Gastroesophageal sphincter (tissue), 4 donors: Measurements from ENCODE around the gene RAB12. TPM values are rescaled to one million over a fixed set of nuclear protein-coding genes. Genes with fewer than 3 reads are reported as not detected.

ENCODE experiments used
- ATAC-seq: fragments of 150-250 bp; one replicate; pipeline ENCODE4 v1.9.1; 2016; ENCODE audit warnings: mild to moderate bottlenecking, moderate library complexity
- H3K27ac ChIP-seq, 4 donors: fragments of 200-600 bp; sonication (generic) in 3 of 4; 1 replicate in 3 of 4; 2 replicates in 1 of 4; pipeline ENCODE4 v1.5.1; 2016 to 2019
- H3K27me3 ChIP-seq: fragments of 200-600 bp; sonication (generic); one replicate; pipeline ENCODE4 v1.5.1; 2019
- H3K36me3 ChIP-seq, 2 donors: fragments of 200-600 bp; sonication (generic); one replicate each; pipeline ENCODE4 v1.5.1; 2019; ENCODE audit warnings: control low read depth in 1 of 2
- H3K4me1 ChIP-seq, 3 donors: fragments of 200-600 bp; sonication (generic); 1 replicate in 2 of 3; 2 replicates in 1 of 3; pipeline ENCODE4 v1.5.1; 2016 to 2019; ENCODE audit warnings: control low read depth in 2 of 3
- H3K4me3 ChIP-seq, 2 donors: fragments of 200-600 bp; sonication (generic); one replicate each; pipeline ENCODE4 v1.5.1; 2019; ENCODE audit warnings: mild to moderate bottlenecking in 1 of 2, moderate library complexity in 1 of 2
- H3K9me3 ChIP-seq, 3 donors: fragments of 200-600 bp; sonication (generic); one replicate each; pipeline ENCODE4 v1.5.1; 2017 to 2019; ENCODE audit warnings: control low read depth in 2 of 3
- EP300 ChIP-seq: sonication (generic); formaldehyde crosslinking; IDR thresholded peaks from one replicate; pipeline ENCODE4 v1.6.1; 2017; ENCODE audit warnings: antibody characterized with exemption, mild to moderate bottlenecking
- POLR2A ChIP-seq, 2 donors: fragments of 450-650 bp; IDR thresholded peaks; one replicate each; pipeline ENCODE4 v1.6.1; 2017; ENCODE audit warnings: antibody characterized with exemption in 2 of 2, mild to moderate bottlenecking in 2 of 2, moderate library complexity in 1 of 2
- POLR2AphosphoS5 ChIP-seq: sonication (generic); formaldehyde crosslinking; IDR thresholded peaks from one replicate; pipeline ENCODE4 v1.6.1; 2017; ENCODE audit warnings: antibody characterized with exemption
- WGBS, 2 donors: methylation state at CpG; one replicate each; pipeline ENCODE4 v1.1.5; 2018; ENCODE audit warnings: low coverage in 1 of 2; 5-methylcytosine and 5-hydroxymethylcytosine counted together
- total RNA-seq, 4 donors: library from RNA; depleted of rRNA; stranded (reverse); fragments of >200 nt; gene quantifications; one replicate each; pipeline ENCODE4 v1.1.0, GENCODE V29; 2016
- TF ChIP-seq, protein P1 (sequence below), 4 experiments: fragments of 200-600 bp in 2 of 4; fragments of 450-650 bp in 2 of 4; sonication (generic) in 1 of 4; IDR thresholded peaks; one replicate each; pipeline ENCODE4 v1.5.1; 2017 to 2019; ENCODE audit warnings: antibody characterized with exemption in 4 of 4, mild to moderate bottlenecking in 2 of 4, moderate library complexity in 2 of 4

RAB12 gene
- total RNA-seq, 4 donors from 2014 or later: 63.7 to 100 (median 72.6) TPM

DNA sequence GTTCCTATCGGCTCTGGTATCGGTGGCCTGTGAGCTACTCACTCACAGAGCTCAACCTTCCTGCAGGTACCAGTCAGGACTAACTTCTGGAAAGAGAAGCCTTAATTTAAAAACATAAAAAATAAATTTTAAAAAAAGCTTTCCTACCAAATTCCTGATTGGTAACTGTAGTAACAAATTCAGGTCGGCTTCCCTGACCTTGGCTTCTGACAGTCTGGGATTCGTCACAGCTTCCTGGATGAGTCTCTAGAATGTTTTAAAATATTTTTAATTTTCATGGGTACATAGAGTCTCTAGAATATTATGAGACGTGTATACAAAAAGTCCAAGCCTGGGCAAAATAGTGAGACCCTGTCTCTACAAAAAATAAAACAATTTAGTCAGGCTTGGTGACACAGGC is 51.1 kb downstream of the RAB12 start:
- TF ChIP-seq POLR2AphosphoS5: no peak
- TF ChIP-seq, protein P1, sequence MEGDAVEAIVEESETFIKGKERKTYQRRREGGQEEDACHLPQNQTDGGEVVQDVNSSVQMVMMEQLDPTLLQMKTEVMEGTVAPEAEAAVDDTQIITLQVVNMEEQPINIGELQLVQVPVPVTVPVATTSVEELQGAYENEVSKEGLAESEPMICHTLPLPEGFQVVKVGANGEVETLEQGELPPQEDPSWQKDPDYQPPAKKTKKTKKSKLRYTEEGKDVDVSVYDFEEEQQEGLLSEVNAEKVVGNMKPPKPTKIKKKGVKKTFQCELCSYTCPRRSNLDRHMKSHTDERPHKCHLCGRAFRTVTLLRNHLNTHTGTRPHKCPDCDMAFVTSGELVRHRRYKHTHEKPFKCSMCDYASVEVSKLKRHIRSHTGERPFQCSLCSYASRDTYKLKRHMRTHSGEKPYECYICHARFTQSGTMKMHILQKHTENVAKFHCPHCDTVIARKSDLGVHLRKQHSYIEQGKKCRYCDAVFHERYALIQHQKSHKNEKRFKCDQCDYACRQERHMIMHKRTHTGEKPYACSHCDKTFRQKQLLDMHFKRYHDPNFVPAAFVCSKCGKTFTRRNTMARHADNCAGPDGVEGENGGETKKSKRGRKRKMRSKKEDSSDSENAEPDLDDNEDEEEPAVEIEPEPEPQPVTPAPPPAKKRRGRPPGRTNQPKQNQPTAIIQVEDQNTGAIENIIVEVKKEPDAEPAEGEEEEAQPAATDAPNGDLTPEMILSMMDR (IDR thresholded peaks at IDR 0.05): no peak
- no peak for TF ChIP-seq EP300
- no peak for TF ChIP-seq POLR2A (IDR thresholded peaks at IDR 0.05)
- Histone ChIP-seq H3K4me3 (no peak overlapping the region), H3K4me1 (peaks cover 0 to 4% (median 0%) of the 10 kb centered on the region in 3 donors), H3K27ac (no peak overlapping the region), H3K36me3 (no peaks in the 10 kb centered on the region), H3K27me3 (peaks cover 8% of the 10 kb centered on the region), H3K9me3 (no peaks in the 10 kb centered on the region)
- 71 to 90% methylated on average over 3 of the region's 5 CpGs for WGBS, 2 donors
- no peak for ATAC-seq

DNA sequence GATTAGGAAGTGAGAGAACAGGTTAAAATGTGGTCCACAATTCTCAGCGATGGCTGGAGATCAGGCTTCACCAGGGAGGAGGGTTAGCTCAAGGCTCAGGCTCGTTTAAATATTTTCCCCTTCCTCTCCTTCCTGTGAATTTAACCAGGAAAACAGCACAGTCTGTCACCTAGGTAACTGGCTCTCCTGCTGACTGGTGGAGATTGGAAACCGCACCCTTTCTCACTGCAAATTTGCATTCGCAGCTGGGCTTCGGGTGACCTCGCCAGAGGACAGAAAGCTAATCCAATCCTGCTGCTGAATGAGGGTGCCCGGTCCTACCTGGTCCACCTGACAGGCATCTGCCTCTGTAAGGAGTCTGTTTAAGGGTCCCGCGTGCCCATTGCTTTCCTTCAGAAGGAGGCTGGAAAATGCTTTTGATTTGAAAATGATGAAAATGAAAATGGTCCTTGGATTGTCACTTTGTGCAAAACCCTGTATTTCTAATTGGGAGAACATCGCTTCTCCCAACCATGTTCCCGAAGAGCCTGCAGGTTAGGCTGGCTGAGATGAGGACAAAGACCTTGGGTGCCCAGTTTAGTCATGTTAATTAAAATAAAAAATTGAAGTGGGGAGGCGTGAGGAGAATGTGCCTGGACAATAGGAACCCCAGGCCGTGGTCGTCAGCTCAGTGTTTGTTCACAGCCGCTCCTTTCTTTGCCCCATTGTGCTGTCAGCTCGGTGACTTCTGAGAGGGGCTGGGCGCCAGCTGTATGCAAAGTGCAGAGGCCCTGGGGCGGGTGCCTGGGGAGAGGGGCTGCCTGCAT is 52.7 kb downstream of the RAB12 start:
- no peak for ATAC-seq
- Histone ChIP-seq H3K4me1 (peaks cover 0 to 4% (median 0%) of the 10 kb centered on the region in 3 donors), H3K27me3 (peaks cover 8% of the 10 kb centered on the region), H3K27ac (no peak overlapping the region), H3K36me3 (no peaks in the 10 kb centered on the region), H3K4me3 (no peak overlapping the region), H3K9me3 (no peaks in the 10 kb centered on the region)
- TF ChIP-seq POLR2A (IDR thresholded peaks at IDR 0.05) (no peak), EP300 (no peak), POLR2AphosphoS5 (no peak)
- TF ChIP-seq, protein P1 (IDR thresholded peaks at IDR 0.05): no peak
- WGBS, 2 donors: 47 to 56% methylated on average over 4 of the region's 18 CpGs

GRCh38 chr18:8662560-8663255 is 53.5 kb downstream of the RAB12 start:
- Histone ChIP-seq H3K4me1 (peaks cover 0 to 4% (median 0%) of the 10 kb centered on the region in 3 donors), H3K27me3 (peaks cover 8% of the 10 kb centered on the region), H3K27ac (no peak overlapping the region), H3K4me3 (no peak overlapping the region), H3K36me3 (no peaks in the 10 kb centered on the region), H3K9me3 (no peaks in the 10 kb centered on the region)
- ATAC-seq: no peak
- WGBS, 2 donors: 76 to 88% methylated on average over 6 of the region's 20 CpGs
- TF ChIP-seq, protein P1 (IDR thresholded peaks at IDR 0.05): no peak
- no peak for TF ChIP-seq POLR2AphosphoS5
- TF ChIP-seq POLR2A (IDR thresholded peaks at IDR 0.05): no peak
- no peak for TF ChIP-seq EP300

- H3K27ac ChIP-seq: no peak overlapping the region
- no peaks in the 10 kb centered on the region for H3K36me3 ChIP-seq
- no peak for ATAC-seq
- TF ChIP-seq POLR2AphosphoS5: no peak
- no peak for TF ChIP-seq EP300
- TF ChIP-seq, protein P1 (IDR thresholded peaks at IDR 0.05): no peak
- TF ChIP-seq POLR2A (IDR thresholded peaks at IDR 0.05): no peak
- H3K9me3 ChIP-seq: no peaks in the 10 kb centered on the region
- H3K4me1 ChIP-seq: no peaks in the 10 kb centered on the region
- H3K27me3 ChIP-seq: peaks cover 7% of the 10 kb centered on the region
- 67 to 91% methylated on average over 1 to 3 of the region's 3 CpGs for WGBS, 2 donors
- no peak overlapping the region for H3K4me3 ChIP-seq
Observed at GRCh38 chr18:8667846-8668245, 58.6 kb downstream of the RAB12 start.
